ENCODE data around the gene ATP6V1G3.

Gene ATP6V1G3

GRCh38 chr1:198545156-198545555 lies 4.7 kb upstream of the ATP6V1G3 start:
- Histone ChIP-seq H2AFZ (ENCODE audit: low read length) (no peak overlapping the region), H3K36me3 (ENCODE audit: insufficient read depth, low read length) (no peaks in the 10 kb centered on the region), H3K9me2 (replicated peaks; ENCODE audit: low read depth, low read length) (no peaks in the 10 kb centered on the region), H3K9me3 (ENCODE audit: insufficient read depth, low read depth, low read length) (no peaks in the 10 kb centered on the region), H3K9ac (ENCODE audit: low read depth, low read length, poor library complexity, severe bottlenecking) (no peak overlapping the region), H3K4me1 (ENCODE audit: insufficient read depth, low read length, poor library complexity, severe bottlenecking) (peaks cover 9% of the 10 kb centered on the region), H4K20me1 (ENCODE audit: insufficient read depth, low read length, poor library complexity, severe bottlenecking) (no peaks in the 10 kb centered on the region), H3K27me3 (ENCODE audit: insufficient read depth, low read length, poor library complexity, severe bottlenecking) (no peaks in the 10 kb centered on the region), H3K4me3 (ENCODE audit: low read length, poor library complexity, severe bottlenecking) (no peak overlapping the region), H3K79me2 (ENCODE audit: insufficient read depth, low read length) (no peaks in the 10 kb centered on the region), H3K4me2 (ENCODE audit: low read depth, low read length, poor library complexity, severe bottlenecking) (no peak overlapping the region), H3F3A (ENCODE audit: low read depth) (no peaks in the 10 kb centered on the region)
- TF ChIP-seq CTCF (conservative IDR thresholded peaks at IDR 0.05; ENCODE audit: low read length) (no peak), EZH2phosphoT487 (IDR thresholded peaks at IDR 0.05; ENCODE audit: borderline replicate concordance) (no peak)

GRCh38 chr1:198544265-198544664 lies 3.8 kb upstream of the ATP6V1G3 start:
- H3K36me3 ChIP-seq (ENCODE audit: insufficient read depth, low read length), result no peaks in the 10 kb centered on the region
- no peak overlapping the region for H2AFZ ChIP-seq (ENCODE audit: low read length)
- peaks cover 14% of the 10 kb centered on the region for H3K4me1 ChIP-seq (ENCODE audit: insufficient read depth, low read length, poor library complexity, severe bottlenecking)
- H3K9me3 ChIP-seq (ENCODE audit: insufficient read depth, low read depth, low read length), result no peaks in the 10 kb centered on the region
- H3K4me2 ChIP-seq (ENCODE audit: low read depth, low read length, poor library complexity, severe bottlenecking), result no peak overlapping the region
- no peak overlapping the region for H3K9ac ChIP-seq (ENCODE audit: low read depth, low read length, poor library complexity, severe bottlenecking)
- no peak overlapping the region for H3K4me3 ChIP-seq (ENCODE audit: low read length, poor library complexity, severe bottlenecking)
- no peaks in the 10 kb centered on the region for H3K79me2 ChIP-seq (ENCODE audit: insufficient read depth, low read length)
- TF ChIP-seq EZH2phosphoT487 (IDR thresholded peaks at IDR 0.05; ENCODE audit: borderline replicate concordance), result no peak
- TF ChIP-seq CTCF (conservative IDR thresholded peaks at IDR 0.05; ENCODE audit: low read length), result no peak
- no peaks in the 10 kb centered on the region for H3K9me2 ChIP-seq (replicated peaks; ENCODE audit: low read depth, low read length)
- no peaks in the 10 kb centered on the region for H3K27me3 ChIP-seq (ENCODE audit: insufficient read depth, low read length, poor library complexity, severe bottlenecking)
- no peaks in the 10 kb centered on the region for H4K20me1 ChIP-seq (ENCODE audit: insufficient read depth, low read length, poor library complexity, severe bottlenecking)
- no peaks in the 10 kb centered on the region for H3F3A ChIP-seq (ENCODE audit: low read depth)

GRCh38 chr1:198543670-198544260 lies 3.3 kb upstream of the ATP6V1G3 start:
- Histone ChIP-seq H2AFZ (ENCODE audit: low read length) (0 out of 2 replicates have a peak overlapping the region, but pooled peaks have one; percentile 34), H3K9me3 (ENCODE audit: insufficient read depth, low read depth, low read length) (no peaks in the 10 kb centered on the region), H3K4me2 (ENCODE audit: low read depth, low read length, poor library complexity, severe bottlenecking) (no peak overlapping the region), H3K4me3 (ENCODE audit: low read length, poor library complexity, severe bottlenecking) (no peak overlapping the region), H3K4me1 (ENCODE audit: insufficient read depth, low read length, poor library complexity, severe bottlenecking) (peaks cover 19% of the 10 kb centered on the region), H3K36me3 (ENCODE audit: insufficient read depth, low read length) (no peaks in the 10 kb centered on the region), H3K79me2 (ENCODE audit: insufficient read depth, low read length) (no peaks in the 10 kb centered on the region), H3K27me3 (ENCODE audit: insufficient read depth, low read length, poor library complexity, severe bottlenecking) (no peaks in the 10 kb centered on the region), H3K9me2 (replicated peaks; ENCODE audit: low read depth, low read length) (no peaks in the 10 kb centered on the region), H3K9ac (ENCODE audit: low read depth, low read length, poor library complexity, severe bottlenecking) (no peak overlapping the region), H3F3A (ENCODE audit: low read depth) (no peaks in the 10 kb centered on the region), H4K20me1 (ENCODE audit: insufficient read depth, low read length, poor library complexity, severe bottlenecking) (no peaks in the 10 kb centered on the region)
- TF ChIP-seq EZH2phosphoT487 (IDR thresholded peaks at IDR 0.05; ENCODE audit: borderline replicate concordance), result no peak
- TF ChIP-seq CTCF (conservative IDR thresholded peaks at IDR 0.05; ENCODE audit: low read length), result no peak
